Measurements from ENCODE around the gene MDFI.

Gene MDFI, protein sequence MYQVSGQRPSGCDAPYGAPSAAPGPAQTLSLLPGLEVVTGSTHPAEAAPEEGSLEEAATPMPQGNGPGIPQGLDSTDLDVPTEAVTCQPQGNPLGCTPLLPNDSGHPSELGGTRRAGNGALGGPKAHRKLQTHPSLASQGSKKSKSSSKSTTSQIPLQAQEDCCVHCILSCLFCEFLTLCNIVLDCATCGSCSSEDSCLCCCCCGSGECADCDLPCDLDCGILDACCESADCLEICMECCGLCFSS

DNA sequence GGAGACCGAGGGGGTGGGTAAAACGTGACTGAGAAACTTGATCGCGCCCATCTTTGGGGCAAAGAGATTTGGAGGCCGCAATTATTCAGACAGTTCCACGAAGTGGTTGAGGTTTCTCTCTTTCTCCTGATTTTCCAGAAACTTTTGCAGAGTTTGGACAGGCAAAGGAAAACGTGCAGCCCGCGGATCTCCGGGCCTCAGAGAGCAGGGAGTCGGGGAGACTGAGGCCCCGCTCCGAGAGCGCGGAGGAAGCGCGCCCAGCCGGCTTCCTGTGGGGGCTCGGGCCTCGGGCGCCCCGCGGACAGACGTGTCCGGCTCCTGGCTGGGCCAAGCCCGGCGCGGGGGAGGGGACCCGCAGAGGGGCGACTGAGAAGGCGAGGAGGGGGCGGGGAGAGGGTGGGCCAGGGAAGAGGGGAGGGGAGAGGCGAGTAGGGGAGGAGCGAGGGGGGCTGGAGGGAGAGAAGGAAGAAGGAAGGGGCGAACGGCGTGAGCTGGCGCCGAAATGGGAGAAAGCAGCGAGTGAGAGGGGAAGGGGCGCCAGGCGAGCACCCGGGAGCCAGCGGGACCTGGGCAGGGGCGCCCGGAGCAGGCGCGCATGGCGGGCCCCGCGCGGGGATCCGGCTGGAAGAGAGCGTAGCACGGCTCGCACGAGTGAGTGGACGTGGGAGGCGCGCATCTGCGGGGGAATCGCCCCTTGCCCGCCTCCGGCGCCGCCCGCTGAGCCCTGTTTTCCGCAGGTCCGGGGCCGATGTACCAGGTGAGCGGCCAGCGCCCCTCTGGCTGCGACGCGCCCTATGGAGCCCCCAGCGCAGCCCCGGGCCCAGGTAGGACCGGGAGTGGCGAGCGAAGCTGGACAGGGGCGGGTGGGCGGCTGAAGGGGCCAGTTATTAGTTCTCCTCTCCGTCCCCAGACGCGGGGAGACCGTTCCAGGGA, at the start of gene MDFI:
Gene MDFI, plus strand, starts transcription at position 467 of the 933 bp plus-strand sequence. Its CDS starts 282 bp downstream, at position 749.
- no peak for DNase-seq (ENCODE audit: low read depth)

- DNase-seq (ENCODE audit: low read depth) = no peak
Measured at GRCh38 chr6:41589223-41589622, 49.0 kb upstream of the MDFI start.

DNA sequence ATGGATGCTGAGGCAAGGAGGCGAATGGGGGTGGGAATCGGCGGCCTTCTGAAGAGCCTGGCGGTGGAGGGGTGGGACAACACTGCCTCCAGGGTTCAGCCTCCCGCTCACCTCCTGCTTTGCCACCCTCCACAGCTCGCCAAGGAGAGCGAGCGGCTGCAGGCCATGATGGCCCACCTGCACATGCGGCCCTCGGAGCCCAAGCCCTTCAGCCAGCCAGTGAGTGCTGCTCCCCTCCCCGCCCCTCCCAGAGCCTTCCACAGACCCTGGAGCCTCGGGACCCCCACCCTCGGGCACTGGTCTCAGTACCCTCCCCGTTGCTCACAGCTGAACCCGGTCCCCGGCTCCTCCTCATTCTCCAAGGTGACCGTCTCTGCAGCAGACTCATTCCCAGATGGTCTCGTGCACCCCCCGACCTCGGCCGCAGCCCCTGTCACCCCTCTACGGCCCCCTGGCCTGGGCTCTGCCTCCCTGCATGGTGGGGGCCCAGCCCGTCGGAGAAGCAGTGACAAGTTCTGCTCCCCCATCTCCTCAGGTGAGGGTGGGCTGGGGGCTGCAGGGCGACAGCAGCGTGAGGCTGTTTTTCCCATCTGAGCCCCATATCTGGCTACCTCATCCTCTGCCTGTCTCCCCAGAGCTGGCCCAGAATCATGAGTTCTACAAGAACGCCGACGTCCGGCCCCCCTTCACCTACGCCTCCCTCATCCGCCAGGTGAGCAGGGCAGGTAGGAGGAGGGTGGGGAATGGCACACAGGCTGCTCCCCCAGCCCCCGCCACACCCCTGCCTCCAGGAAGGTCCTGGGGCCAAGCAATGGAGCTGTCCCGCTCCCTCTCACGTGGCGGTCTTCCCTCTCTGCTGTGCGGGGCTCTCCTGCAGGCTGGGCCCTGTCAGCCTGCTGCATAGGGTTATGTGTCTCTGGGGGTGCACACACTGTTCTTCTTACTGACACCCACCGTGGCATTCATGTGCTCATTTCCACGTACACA, 48.3 kb upstream of the MDFI start:
- DNase-seq (ENCODE audit: low read depth) = no peak

DNA sequence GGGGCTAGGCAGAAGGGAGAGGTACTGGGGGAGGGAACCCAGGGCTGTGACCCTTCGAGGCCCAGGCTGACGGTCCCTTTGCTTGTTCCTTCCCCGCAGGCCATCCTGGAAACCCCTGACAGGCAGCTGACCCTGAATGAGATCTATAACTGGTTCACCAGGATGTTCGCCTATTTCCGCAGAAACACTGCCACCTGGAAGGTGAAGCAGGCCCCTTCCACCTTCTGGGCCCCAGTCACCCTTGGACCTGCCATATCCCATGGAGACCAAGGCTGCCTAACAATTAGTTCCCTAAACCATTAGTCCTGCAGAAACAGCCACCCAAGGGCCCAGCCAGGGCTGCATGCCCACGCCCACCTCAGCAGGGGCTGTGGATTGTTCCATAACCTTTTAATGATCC, 47.1 kb upstream of the MDFI start:
- no peak for DNase-seq (ENCODE audit: low read depth)

- no peak for DNase-seq (ENCODE audit: low read depth)
Measured at GRCh38 chr6:41591859-41592502, 46.3 kb upstream of the MDFI start.

DNA sequence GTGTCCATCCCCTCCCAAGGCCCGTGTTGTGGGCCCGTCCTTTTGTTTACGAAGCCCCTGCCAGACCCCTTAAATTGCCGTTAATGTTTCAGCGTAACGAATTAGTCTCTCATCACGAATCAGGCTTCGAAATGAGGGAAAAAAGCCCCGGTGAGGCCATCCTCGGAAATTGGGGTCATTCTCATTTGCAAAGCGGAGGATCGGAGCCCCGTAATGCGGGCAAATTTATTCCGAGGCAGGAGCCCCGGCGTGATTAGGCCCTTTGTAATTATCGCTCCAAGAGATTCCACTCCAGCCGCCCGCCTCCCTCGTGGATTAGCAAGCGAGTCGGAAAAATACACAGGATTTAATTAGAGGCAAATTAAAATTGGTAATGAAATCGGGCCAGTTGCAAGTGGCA, 44.9 kb upstream of the MDFI start:
- no peak for DNase-seq (ENCODE audit: low read depth)

DNA sequence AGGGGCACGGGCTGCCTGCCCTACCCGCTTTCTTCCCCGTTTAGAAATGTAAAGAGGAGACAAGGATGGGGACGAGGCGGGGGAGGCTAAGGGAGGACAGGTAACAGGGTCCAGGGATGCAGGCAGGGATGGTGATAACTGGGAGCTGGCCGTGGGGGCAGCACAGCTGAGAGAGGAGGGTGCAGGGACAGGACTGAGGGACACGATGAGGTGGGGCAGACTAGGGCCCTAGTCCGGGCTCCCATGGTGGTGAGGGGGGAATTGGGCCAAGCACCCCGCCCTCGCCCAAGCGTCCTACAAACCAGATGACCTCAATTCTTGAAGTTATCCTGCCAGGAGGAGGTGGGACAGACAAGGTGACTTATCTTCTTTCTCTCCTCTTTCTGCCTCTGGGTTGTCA, 44.4 kb upstream of the MDFI start:
- no peak for DNase-seq (ENCODE audit: low read depth)

DNA sequence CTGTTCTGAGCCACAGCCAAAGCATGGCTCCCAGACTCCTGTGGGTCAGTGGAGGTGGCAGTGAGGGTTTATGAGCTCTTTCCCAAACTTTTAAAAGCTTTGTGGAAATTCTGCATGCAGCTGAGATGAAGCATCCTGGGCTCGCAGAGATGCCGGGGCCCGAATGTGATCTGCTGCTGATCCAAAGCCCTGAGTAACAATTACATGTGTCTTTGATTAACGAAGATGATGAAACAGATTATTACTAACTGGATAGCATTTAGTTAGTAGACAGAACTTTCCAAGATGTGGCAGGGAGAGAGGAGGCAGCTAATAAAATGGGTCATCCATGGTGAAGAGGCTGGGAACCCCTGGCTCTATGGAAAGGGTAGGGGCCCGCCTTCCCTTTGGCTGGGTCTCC, 43.9 kb upstream of the MDFI start:
- peak; percentile 73 for DNase-seq (ENCODE audit: low read depth)

GRCh38 chr6:41594766-41595165, 43.5 kb upstream of the MDFI start:
- DNase-seq (ENCODE audit: low read depth) = no peak

- no peak for DNase-seq (ENCODE audit: low read depth)
Measured at GRCh38 chr6:41595166-41595565, 43.1 kb upstream of the MDFI start.

- DNase-seq (ENCODE audit: low read depth) = no peak
Measured at GRCh38 chr6:41596096-41596685, 42.1 kb upstream of the MDFI start.

DNA sequence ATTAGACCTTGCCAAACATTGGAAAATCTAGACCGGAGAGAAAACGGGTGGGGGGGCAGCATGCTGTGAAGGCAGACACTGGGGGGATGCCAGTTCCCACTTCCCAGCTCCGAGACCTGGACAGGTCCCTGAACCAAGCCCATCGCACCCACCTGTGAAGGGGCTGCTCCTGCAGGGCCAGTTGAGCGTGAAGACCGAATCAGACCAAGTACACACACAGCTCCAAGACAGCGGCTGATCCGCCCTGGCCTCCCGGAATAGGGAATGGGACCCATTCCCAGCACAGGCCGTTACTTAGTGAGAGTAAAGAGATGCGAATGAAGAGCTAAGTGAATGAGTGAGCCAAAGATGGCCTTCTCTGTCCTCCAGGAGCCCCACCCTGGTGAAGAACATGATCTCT, 41.5 kb upstream of the MDFI start:
- DNase-seq (ENCODE audit: low read depth) = no peak

GRCh38 chr6:41597246-41598000, 40.8 kb upstream of the MDFI start:
- DNase-seq (ENCODE audit: low read depth) = no peak

DNA sequence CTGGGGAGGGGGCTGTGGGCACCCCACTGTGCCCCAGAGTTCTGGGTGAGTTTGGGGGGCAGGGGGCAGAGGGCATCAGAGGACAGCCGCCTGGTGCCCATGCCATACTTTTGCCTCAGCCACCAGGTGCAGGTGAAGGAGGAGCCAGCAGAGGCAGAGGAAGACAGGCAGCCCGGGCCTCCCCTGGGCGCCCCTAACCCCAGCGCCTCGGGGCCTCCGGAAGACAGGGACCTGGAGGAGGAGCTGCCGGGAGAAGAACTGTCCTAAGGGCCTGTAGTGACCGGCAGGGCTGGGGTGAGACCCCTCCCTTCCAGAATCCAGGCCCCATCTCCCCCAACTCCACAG, 39.6 kb upstream of the MDFI start:
- no peak for DNase-seq (ENCODE audit: low read depth)

DNA sequence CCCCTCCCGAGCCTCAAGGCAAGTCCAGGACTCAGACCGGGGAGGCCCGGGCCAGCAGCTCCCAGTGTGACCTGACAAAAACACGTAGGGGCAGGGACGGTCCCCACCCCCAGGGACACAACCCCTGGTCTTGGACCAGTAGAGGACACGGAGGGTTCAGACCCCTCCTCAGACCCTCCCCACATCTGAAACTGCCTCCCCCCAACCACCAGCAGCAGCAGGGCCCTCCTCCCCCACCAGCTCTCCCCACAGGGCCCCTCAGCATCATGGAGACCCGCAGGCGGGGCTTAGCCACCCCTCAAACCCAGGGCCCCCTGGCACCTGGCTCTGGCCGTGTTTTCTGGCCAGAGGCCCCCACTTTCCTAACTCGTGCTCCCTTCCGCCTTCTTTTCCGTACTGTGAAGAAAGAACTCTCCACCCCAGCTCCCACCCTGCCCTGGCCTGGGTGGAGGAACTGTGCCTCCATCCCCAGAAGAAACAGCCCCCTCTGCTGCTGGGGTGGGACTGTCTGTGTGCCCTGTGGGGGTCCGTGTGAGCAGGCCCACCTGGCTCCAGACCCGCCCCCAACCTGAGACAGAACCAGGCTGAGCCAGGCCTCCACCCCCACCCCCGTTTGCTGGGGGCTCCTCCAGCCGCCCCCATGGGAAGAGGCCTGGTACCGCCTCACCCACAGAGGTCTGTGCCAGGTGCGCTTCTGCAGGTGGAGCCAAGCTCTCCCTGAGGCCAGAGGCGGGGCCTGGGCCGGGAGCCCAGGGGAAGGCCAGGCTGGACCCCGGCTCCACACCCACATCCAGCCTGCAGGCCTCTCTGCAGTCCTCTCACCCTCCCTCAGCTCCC, 39.0 kb upstream of the MDFI start:
- DNase-seq (ENCODE audit: low read depth) = no peak

GRCh38 chr6:41599852-41600445, 38.3 kb upstream of the MDFI start:
- no peak for DNase-seq (ENCODE audit: low read depth)

GRCh38 chr6:41600499-41601247, 37.6 kb upstream of the MDFI start:
- DNase-seq (ENCODE audit: low read depth) = no peak

DNA sequence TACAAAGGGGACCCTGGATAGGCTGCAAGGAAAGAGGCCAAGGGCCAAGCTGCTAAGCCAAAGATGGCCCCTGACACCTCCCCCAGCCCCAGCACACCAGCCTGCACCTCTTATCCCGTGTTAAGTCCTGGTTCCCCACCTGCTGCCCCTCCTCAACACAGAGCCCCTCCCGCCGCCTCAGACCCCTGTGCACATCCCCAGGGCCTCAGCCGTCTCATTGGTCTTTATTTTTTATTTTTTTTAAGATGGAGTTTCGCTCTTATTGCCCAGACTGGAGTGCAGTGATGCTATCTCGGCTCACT, 37.1 kb upstream of the MDFI start:
- DNase-seq (ENCODE audit: low read depth) = no peak

- DNase-seq (ENCODE audit: low read depth) = no peak
Measured at GRCh38 chr6:41602422-41602743, 35.9 kb upstream of the MDFI start.

All from GM04504 (cell line).